Fibroblast of lung (primary cell): ENCODE measurements around the gene PAPPA. TPM values are rescaled to one million over a fixed set of nuclear protein-coding genes. Genes with fewer than 3 reads are reported as not detected.

ENCODE experiments used
- DNase-seq, 2 donors: peaks; one replicate each; pipeline versions ENCODE4 v3.0.0 to v3.0.0-alpha.2; 2010; ENCODE audit warnings: low read depth in 2 of 2
- H2AFZ ChIP-seq: 2 replicates; pipeline ENCODE4 v1.5.1; 2012; ENCODE audit warnings: low read length, control low read depth, inconsistent platforms
- H3K27ac ChIP-seq: 2 replicates; pipeline ENCODE4 v1.5.1; 2011; ENCODE audit warnings: low read length, control low read depth; ENCODE audit not compliant: insufficient read depth
- H3K27me3 ChIP-seq: 2 replicates; pipeline ENCODE4 v1.5.1; 2011; ENCODE audit warnings: mild to moderate bottlenecking, low read length; ENCODE audit not compliant: control insufficient read depth, insufficient read depth
- H3K36me3 ChIP-seq: 2 replicates; pipeline ENCODE4 v1.5.1; 2011; ENCODE audit warnings: low read length; ENCODE audit not compliant: control insufficient read depth, insufficient read depth
- H3K4me1 ChIP-seq: 2 replicates; pipeline ENCODE4 v1.5.1; 2011; ENCODE audit warnings: low read length; ENCODE audit not compliant: control insufficient read depth, insufficient read depth; ENCODE audit errors: extremely low read depth
- H3K4me2 ChIP-seq: 2 replicates; pipeline ENCODE4 v1.5.1; 2011; ENCODE audit warnings: low read length, control low read depth; ENCODE audit not compliant: insufficient read depth; ENCODE audit errors: extremely low read depth
- H3K4me3 ChIP-seq, 4 experiments: fragments of 200-600 bp in 1 of 4; sonication (generic) in 1 of 4; replicated peaks in 1 of 4; 2 replicates each; pipeline ENCODE4 v1.5.1; 2011 to 2016; ENCODE audit warnings: low read length in 4 of 4, low read depth in 3 of 4, mild to moderate bottlenecking in 3 of 4, control low read depth in 2 of 4, inconsistent platforms in 1 of 4, mixed read lengths in 1 of 4; ENCODE audit not compliant: insufficient read depth in 1 of 4; ENCODE audit errors: control extremely low read depth in 1 of 4
- H3K79me2 ChIP-seq: 2 replicates; pipeline ENCODE4 v1.5.1; 2012; ENCODE audit warnings: mild to moderate bottlenecking, low read length, inconsistent platforms; ENCODE audit not compliant: control insufficient read depth, insufficient read depth
- H3K9ac ChIP-seq: 2 replicates; pipeline ENCODE4 v1.5.1; 2011; ENCODE audit warnings: mild to moderate bottlenecking, low read length, control low read depth; ENCODE audit not compliant: insufficient read depth
- H3K9me3 ChIP-seq: 2 replicates; pipeline ENCODE4 v1.5.1; 2012; ENCODE audit warnings: low read depth, low read length; ENCODE audit not compliant: control insufficient read depth, insufficient read depth
- H4K20me1 ChIP-seq: 2 replicates; pipeline ENCODE4 v1.5.1; 2011; ENCODE audit warnings: low read length; ENCODE audit not compliant: control insufficient read depth, insufficient read depth; ENCODE audit errors: extremely low read depth
- EZH2 ChIP-seq: IDR thresholded peaks from 2 replicates; pipeline ENCODE4 v1.5.1; 2012; ENCODE audit warnings: low read length, control low read depth, mild to moderate bottlenecking; ENCODE audit errors: missing control alignments
- polyA plus RNA-seq, 2 donors: library from polyadenylated mRNA; depleted of rRNA in 1 of 2; stranded (reverse) in 1 of 2; unstranded in 1 of 2; fragments of >200 nt; gene quantifications; 2 replicates each; pipeline ENCODE4 v1.2.1, GENCODE V29; 2011 to 2012; ENCODE audit warnings: missing spikeins in 1 of 2
- total RNA-seq: library from RNA; depleted of rRNA; stranded (reverse); fragments of >200 nt; gene quantifications from 2 replicates; pipeline ENCODE4 v1.2.1, GENCODE V29; 2014
- TF ChIP-seq, protein P1 (sequence below), 2 donors: IDR thresholded peaks in 1 of 2; conservative IDR thresholded peaks in 1 of 2; 1 replicate in 1 of 2; 2 replicates in 1 of 2; pipeline ENCODE4 v1.5.1; 2011 to 2012; ENCODE audit warnings: low read length in 2 of 2, control low read depth in 1 of 2, inconsistent platforms in 1 of 2, low read depth in 1 of 2, mild to moderate bottlenecking in 1 of 2

Gene PAPPA
- total and polyA plus RNA-seq, 2 donors (not counting 1 experiment from before 2014, with no cell fraction given), result 8.8 to 45.7 TPM

DNA sequence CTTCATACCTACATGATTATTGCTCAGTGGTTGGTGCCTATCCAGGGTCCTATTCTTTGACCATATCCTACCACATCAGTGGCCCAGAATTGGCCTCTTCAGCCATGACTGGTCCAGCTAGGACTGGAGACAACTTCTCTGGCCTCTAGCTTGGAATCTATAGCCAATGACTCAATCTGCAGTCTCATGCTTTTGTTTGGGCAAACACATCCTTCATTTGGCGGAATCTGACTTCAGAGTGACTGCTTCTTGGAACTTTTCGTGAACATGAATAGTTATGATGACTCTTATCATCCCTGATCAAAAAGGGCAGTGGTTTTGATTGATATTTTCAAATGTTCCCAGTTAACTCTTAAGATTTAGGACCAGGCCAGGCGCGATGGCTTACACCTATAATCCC, 134.1 kb downstream of the PAPPA start:
- H3K79me2 ChIP-seq, result no peaks in the 10 kb centered on the region
- H3K9ac ChIP-seq, result no peak overlapping the region
- H3K36me3 ChIP-seq, result no peaks in the 10 kb centered on the region
- H3K9me3 ChIP-seq, result no peaks in the 10 kb centered on the region
- no peak overlapping the region for H3K4me3 ChIP-seq
- H3K4me1 ChIP-seq, result peaks cover 6% of the 10 kb centered on the region
- no peaks in the 10 kb centered on the region for H3K27me3 ChIP-seq
- H2AFZ ChIP-seq, result no peak overlapping the region
- H3K27ac ChIP-seq, result no peak overlapping the region
- peak overlapping the region; percentile 23 for H3K4me2 ChIP-seq
- TF ChIP-seq EZH2, result no peak
- TF ChIP-seq, protein P1, sequence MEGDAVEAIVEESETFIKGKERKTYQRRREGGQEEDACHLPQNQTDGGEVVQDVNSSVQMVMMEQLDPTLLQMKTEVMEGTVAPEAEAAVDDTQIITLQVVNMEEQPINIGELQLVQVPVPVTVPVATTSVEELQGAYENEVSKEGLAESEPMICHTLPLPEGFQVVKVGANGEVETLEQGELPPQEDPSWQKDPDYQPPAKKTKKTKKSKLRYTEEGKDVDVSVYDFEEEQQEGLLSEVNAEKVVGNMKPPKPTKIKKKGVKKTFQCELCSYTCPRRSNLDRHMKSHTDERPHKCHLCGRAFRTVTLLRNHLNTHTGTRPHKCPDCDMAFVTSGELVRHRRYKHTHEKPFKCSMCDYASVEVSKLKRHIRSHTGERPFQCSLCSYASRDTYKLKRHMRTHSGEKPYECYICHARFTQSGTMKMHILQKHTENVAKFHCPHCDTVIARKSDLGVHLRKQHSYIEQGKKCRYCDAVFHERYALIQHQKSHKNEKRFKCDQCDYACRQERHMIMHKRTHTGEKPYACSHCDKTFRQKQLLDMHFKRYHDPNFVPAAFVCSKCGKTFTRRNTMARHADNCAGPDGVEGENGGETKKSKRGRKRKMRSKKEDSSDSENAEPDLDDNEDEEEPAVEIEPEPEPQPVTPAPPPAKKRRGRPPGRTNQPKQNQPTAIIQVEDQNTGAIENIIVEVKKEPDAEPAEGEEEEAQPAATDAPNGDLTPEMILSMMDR (conservative IDR thresholded peaks at IDR 0.05 in 1 of 2, IDR thresholded peaks at IDR 0.05 in 1 of 2; ENCODE audit: low read depth in 1 of 2, low read length in 2 of 2), result no peak
- DNase-seq, result peak; percentile 56 to 85
- H4K20me1 ChIP-seq, result no peaks in the 10 kb centered on the region

DNA sequence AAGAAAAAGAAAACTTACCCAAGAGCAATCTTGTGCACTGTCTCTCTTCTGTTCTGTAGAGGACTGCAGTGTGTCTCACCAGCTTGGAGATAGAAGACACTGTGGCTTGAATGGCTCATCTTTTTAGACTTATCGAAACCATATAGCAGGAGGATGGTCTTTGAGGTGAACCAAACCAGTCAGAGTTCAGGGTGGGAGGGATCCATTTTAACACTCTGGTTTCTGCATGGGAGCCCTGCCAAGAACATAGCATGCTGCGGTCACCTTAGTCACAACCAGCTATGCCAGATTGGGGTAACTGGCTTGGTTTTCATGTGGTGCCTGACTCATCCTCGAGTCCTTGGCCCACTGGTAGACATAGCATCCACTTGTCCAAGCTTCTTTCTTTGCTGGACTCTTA, 135.1 kb downstream of the PAPPA start:
- H3K79me2 ChIP-seq, result no peaks in the 10 kb centered on the region
- no peaks in the 10 kb centered on the region for H3K27me3 ChIP-seq
- H3K27ac ChIP-seq, result no peak overlapping the region
- no peak overlapping the region for H3K9ac ChIP-seq
- H3K9me3 ChIP-seq, result no peaks in the 10 kb centered on the region
- no peak overlapping the region for H2AFZ ChIP-seq
- H4K20me1 ChIP-seq, result no peaks in the 10 kb centered on the region
- TF ChIP-seq, protein P1 (conservative IDR thresholded peaks at IDR 0.05 in 1 of 2, IDR thresholded peaks at IDR 0.05 in 1 of 2; ENCODE audit: low read depth in 1 of 2, low read length in 2 of 2), result no peak
- TF ChIP-seq EZH2, result no peak
- peak; percentile 96 to 98 for DNase-seq
- no peaks in the 10 kb centered on the region for H3K36me3 ChIP-seq
- peaks cover 6% of the 10 kb centered on the region for H3K4me1 ChIP-seq
- H3K4me3 ChIP-seq, result no peak overlapping the region
- H3K4me2 ChIP-seq, result no peak overlapping the region

DNA sequence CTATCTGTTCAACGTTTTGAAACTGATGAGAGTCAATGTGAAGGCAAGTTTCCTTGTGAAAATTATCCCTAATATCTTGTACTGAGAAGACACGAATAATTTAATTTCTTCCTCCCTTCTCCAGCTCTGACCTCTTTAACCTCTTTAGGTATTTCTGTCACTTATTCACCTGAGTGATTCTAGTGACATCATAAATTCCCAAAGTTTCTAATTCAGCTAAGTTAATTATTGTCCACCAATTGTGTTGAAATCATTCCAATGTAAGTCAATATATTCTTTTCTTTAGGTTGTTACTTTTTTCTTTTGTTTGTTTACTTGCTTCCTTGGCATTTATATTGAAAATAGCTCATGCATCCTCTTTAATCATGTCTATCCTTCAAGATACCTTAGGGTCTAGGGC, 143.8 kb downstream of the PAPPA start:
- H4K20me1 ChIP-seq, result no peaks in the 10 kb centered on the region
- H3K4me3 ChIP-seq, result no peak overlapping the region
- H3K27me3 ChIP-seq, result no peaks in the 10 kb centered on the region
- H2AFZ ChIP-seq, result no peak overlapping the region
- H3K79me2 ChIP-seq, result no peaks in the 10 kb centered on the region
- TF ChIP-seq EZH2, result no peak
- TF ChIP-seq, protein P1 (conservative IDR thresholded peaks at IDR 0.05 in 1 of 2, IDR thresholded peaks at IDR 0.05 in 1 of 2; ENCODE audit: low read depth in 1 of 2, low read length in 2 of 2), result no peak
- no peak overlapping the region for H3K4me2 ChIP-seq
- no peaks in the 10 kb centered on the region for H3K36me3 ChIP-seq
- DNase-seq, result no peak
- H3K9ac ChIP-seq, result no peak overlapping the region
- no peak overlapping the region for H3K27ac ChIP-seq
- H3K9me3 ChIP-seq, result no peaks in the 10 kb centered on the region
- H3K4me1 ChIP-seq, result no peaks in the 10 kb centered on the region
